Astrocyte of the cerebellum (primary cell): ENCODE measurements around the gene MAT2A.
"Not testable (repeated sequence)": the region's sequence is repeated elsewhere in the genome, so short reads cannot be mapped to it uniquely, and the experiment has no call there.

ENCODE experiments used
- DNase-seq: peaks from one replicate; pipeline ENCODE4 v3.0.0-alpha.2; 2011; ENCODE audit warnings: low read depth
- H3K4me3 ChIP-seq: 2 replicates; pipeline ENCODE4 v1.5.1; 2011; ENCODE audit warnings: mild to moderate bottlenecking, low read depth, low read length, moderate library complexity
- in situ Hi-C: cut with HindIII; loops from 2 replicates; pipeline ENCODE4 v1.10.0; 2017; ENCODE audit warnings: low sequenced_read_pairs
- TF ChIP-seq, protein P1 (sequence below): IDR thresholded peaks from 2 replicates; pipeline ENCODE4 v1.5.1; 2012; ENCODE audit warnings: low read length, low read depth, moderate library complexity, mild to moderate bottlenecking; ENCODE audit errors: missing control alignments

The MAT2A gene

DNA sequence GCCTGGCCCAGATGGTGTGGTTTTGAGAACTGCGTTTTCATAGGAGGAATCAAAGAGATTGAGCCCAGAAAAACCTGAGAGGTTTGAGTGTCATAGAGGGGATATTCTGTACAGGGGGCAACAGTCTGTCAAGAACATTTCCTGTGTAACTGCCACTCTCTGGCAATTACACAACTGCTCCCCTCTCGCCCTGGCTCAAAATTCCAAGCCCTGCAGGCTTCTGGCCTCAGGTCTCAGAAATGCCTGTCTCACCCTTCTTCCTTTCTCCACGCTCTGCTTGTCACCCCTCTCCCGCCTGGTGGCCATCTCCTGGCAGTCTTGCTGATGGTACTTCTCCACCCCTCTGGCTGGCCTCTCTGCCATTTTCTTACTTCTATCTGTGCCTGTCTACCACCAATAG is 49.3 kb downstream of the MAT2A start:
- TF ChIP-seq, protein P1, sequence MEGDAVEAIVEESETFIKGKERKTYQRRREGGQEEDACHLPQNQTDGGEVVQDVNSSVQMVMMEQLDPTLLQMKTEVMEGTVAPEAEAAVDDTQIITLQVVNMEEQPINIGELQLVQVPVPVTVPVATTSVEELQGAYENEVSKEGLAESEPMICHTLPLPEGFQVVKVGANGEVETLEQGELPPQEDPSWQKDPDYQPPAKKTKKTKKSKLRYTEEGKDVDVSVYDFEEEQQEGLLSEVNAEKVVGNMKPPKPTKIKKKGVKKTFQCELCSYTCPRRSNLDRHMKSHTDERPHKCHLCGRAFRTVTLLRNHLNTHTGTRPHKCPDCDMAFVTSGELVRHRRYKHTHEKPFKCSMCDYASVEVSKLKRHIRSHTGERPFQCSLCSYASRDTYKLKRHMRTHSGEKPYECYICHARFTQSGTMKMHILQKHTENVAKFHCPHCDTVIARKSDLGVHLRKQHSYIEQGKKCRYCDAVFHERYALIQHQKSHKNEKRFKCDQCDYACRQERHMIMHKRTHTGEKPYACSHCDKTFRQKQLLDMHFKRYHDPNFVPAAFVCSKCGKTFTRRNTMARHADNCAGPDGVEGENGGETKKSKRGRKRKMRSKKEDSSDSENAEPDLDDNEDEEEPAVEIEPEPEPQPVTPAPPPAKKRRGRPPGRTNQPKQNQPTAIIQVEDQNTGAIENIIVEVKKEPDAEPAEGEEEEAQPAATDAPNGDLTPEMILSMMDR, result no peak
- H3K4me3 ChIP-seq, result no peak overlapping the region
- DNase-seq, result no peak
- in situ Hi-C loops, result no loop called here

DNA sequence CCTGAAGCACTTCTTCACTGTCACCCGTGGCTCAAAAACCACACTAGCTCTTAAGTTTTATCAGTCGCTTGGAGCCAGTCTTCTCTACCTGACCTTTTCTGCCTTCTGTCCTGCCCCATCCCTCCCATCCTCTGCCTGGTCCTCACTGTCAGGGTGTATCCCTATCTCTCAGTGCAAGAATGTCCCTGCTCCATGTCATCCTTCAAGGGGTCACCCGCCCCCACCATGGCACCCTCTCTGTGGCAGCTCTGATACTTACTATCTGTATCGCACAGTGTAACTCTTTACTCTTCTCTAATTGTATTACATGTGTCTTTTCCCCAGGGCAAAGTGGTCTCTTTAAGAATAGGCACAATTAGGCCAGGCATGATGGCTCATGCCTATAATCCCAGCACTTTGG is 49.7 kb downstream of the MAT2A start:
- DNase-seq, result no peak
- TF ChIP-seq, protein P1, result no peak
- no peak overlapping the region for H3K4me3 ChIP-seq
- in situ Hi-C loops, result no loop called here

DNA sequence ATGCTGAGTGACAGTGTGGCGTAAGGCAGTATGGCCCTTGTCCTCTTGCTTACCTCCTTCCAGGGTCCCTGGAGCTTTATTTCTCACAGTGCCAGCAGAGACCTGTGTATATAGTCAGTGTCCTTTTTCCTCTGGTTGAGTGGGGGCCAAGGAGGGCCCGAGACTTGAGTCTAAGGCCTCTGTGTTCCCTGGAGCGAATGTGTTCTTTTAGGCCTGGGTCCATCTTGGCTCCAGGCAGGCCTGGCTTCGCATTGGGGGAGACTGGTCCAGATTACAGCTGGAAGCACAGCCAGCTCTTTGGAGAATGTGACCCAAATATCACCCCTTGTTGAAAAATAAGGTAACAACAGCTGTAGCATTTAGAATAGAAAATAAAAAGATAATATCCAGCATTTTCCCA is 50.2 kb downstream of the MAT2A start:
- TF ChIP-seq, protein P1, result no peak
- no peak overlapping the region for H3K4me3 ChIP-seq
- DNase-seq, result no peak
- in situ Hi-C loops, result no loop called here

DNA sequence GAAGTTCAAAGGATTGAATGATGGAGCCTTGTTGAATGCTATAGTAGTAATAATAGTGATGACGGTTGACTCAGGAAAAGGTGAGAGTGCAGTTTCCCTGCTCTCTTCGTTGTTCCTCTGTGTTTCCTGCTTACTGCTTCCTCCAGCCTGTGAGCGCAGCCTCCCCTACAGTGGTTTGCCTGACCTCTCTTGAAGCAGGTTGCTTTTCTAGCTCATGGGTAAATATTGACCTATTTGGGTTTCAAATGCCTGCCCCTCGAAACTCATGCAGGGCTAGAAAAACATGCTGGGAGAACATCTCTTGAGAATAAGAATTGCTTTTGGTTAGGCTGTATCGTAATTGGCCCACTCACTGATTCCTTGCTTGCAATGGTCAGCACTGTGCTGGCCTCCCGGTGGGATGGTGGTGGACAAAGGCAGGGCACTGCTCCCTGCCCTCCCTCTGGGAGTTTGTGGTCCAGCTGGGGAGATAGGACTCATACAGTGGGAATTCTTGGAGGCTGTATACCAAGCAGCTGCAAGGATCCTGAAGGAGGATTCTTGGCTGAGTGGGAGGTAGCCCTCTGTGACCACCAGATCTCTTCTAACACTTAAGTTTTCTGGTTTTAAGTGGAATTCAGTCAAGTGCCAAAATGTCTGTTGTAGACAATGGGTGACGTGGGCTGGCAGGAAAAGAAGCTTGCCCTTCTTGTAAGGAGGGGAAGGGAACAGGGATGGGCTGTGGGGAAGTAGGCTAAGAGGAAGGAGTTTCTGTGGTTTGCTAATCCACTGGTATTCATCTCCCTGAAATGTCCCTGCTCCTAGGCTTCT is 51.2 kb downstream of the MAT2A start:
- TF ChIP-seq, protein P1, result no peak
- DNase-seq, result peak; percentile 100
- H3K4me3 ChIP-seq, result no peak overlapping the region
- in situ Hi-C loops, result no loop called here

DNA sequence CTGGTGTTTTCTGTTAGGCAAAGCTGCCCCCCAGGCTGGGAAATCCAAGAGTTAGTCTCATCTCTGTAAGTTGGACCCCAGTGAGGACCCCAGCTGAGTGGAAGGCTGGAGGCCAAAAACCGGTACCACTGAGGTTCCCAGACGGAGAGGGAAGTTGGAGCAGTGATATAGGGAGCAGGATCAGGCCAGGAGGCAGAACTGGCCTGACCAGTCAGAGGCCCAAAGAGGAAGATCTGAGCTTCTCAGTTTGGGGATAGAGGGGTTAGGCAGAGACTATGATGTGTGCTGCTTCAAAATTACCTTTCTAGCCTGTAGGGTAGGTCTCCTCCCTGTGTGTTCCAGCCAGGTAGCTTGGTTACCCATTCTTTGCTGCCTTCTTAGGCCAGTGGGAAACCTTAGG is 52.0 kb downstream of the MAT2A start:
- TF ChIP-seq, protein P1, result no peak
- in situ Hi-C loops, result no loop called here
- peak overlapping the region; percentile 4 for H3K4me3 ChIP-seq
- no peak for DNase-seq

DNA sequence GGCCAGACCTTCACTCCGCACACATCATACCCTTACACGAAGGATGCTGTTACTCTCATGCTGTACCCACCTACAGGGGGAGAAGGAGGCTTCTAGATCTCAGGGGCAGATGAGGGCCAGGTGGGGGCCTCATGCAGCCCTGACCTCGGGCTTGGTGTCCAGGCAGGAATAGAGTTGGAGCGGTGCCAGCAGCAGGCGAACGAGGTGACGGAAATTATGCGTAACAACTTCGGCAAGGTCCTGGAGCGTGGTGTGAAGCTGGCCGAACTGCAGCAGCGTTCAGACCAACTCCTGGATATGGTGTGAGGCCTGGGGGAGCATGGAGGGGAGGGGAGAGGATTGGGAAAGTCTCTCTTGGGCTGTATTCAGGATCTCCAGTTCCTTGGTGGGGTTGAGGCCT is 52.6 kb downstream of the MAT2A start:
- TF ChIP-seq, protein P1, result no peak
- no peak for DNase-seq
- in situ Hi-C loops, result no loop called here
- H3K4me3 ChIP-seq, result no peak overlapping the region

DNA sequence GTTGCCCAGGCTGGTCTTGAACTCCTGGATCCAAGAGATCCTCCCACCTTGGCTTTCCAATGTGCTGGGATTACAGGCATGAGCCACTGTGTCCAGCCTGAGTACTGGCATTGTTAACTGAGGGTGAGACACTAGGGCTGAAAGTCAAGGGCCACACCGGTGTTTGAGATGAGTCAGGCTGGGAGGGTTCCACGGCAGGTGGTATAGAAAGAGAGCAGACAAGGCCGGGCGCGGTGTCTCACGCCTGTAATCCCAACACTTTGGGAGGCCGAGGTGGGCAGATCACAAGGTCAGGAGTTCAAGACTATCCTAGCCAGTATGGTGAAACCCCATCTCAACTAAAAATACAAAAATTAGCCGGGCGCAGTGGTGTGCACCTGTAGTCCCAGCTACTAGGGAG is 53.3 kb downstream of the MAT2A start:
- DNase-seq, in situ Hi-C loops, H3K4me3 ChIP-seq: not testable (repeated sequence)
